IPS DF 4.7 (cell line): Measurements from ENCODE around the gene GALNTL6.

Source experiments
- DNase-seq: peaks from one replicate; pipeline ENCODE4 v3.0.0-alpha.2; 2013; ENCODE audit warnings: low spot score; ENCODE audit errors: extremely low read depth

Gene GALNTL6

GRCh38 chr4:172105918-172106317 lies 292.7 kb downstream of the GALNTL6 start:
- no peak for DNase-seq

GRCh38 chr4:172109466-172109865 lies 296.3 kb downstream of the GALNTL6 start:
- DNase-seq: no peak

GRCh38 chr4:172124656-172125308 lies 311.6 kb downstream of the GALNTL6 start:
- DNase-seq: no peak

GRCh38 chr4:172125443-172125842 lies 312.2 kb downstream of the GALNTL6 start:
- no peak for DNase-seq

GRCh38 chr4:172127168-172127567 lies 314.0 kb downstream of the GALNTL6 start:
- no peak for DNase-seq

- no peak for DNase-seq
These were observed 316.4 kb downstream of the GALNTL6 start for GRCh38 chr4:172129593-172129992.

- DNase-seq: no peak
These were observed 321.3 kb downstream of the GALNTL6 start for GRCh38 chr4:172134521-172134920.

- DNase-seq: no peak
These were observed 327.8 kb downstream of the GALNTL6 start for GRCh38 chr4:172141025-172141424.

- DNase-seq: no peak
These were observed 329.1 kb downstream of the GALNTL6 start for GRCh38 chr4:172142281-172142741.

GRCh38 chr4:172143605-172144314 lies 330.6 kb downstream of the GALNTL6 start:
- DNase-seq: no peak

GRCh38 chr4:172147687-172148086 lies 334.5 kb downstream of the GALNTL6 start:
- DNase-seq: no peak

- no peak for DNase-seq
These were observed 336.1 kb downstream of the GALNTL6 start for GRCh38 chr4:172149329-172149728.

GRCh38 chr4:172152284-172152683 lies 339.1 kb downstream of the GALNTL6 start:
- no peak for DNase-seq

GRCh38 chr4:172153719-172154118 lies 340.5 kb downstream of the GALNTL6 start:
- no peak for DNase-seq

GRCh38 chr4:172155838-172156345 lies 342.7 kb downstream of the GALNTL6 start:
- DNase-seq: no peak

GRCh38 chr4:172157946-172158345 lies 344.7 kb downstream of the GALNTL6 start:
- DNase-seq: no peak

- no peak for DNase-seq
These were observed 350.0 kb downstream of the GALNTL6 start for GRCh38 chr4:172163215-172163614.

- DNase-seq: no peak
These were observed 355.7 kb downstream of the GALNTL6 start for GRCh38 chr4:172168888-172169287.

- DNase-seq: no peak
These were observed 356.7 kb downstream of the GALNTL6 start for GRCh38 chr4:172169871-172170270.

GRCh38 chr4:172173206-172173605 lies 360.0 kb downstream of the GALNTL6 start:
- no peak for DNase-seq

- DNase-seq: no peak
These were observed 364.2 kb downstream of the GALNTL6 start for GRCh38 chr4:172177382-172177781.

- DNase-seq: no peak
These were observed 375.2 kb downstream of the GALNTL6 start for GRCh38 chr4:172188248-172188988.
